ENCODE measurements around the gene APEH.

The APEH gene

DNA sequence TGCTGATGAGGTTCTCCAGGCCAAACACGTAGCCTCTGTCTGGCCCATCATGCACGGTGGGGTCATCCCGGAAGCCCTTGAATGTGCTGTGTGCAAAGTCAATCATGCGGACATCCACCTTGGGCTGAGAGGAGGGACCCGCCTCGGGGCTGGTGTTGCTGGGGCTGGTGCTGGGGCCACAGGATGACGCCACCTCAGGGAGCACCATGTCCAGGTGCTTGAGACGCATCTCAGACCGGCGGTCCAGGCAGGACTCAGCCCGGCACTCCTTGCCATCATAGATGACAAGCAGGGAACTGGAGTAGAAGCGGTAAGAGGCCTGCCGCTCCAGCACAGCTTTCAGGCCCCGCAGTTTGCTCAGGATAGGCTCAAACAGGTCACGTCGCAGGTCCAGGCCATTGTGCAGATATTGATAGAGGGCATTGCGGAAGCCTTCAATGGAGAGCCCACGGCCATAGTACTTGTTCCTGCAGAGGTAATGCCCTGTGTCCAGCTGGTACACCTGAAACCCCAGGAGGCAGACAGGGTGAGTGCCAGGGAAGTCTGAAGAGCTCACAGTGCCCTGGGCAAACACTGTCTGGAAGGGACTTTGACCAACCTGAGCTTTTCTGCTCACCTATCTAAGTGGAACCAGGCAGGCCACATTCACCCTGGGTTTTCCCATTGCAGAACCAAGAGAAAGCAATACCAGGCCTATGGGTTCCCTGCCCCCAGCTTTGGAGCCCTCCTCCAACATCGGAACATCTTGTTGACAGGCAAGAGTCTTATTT, 53.2 kb downstream of the APEH start:
- no peak for DNase-seq (ENCODE audit: low read depth)
- TF ChIP-seq CTCF (conservative IDR thresholded peaks at IDR 0.05; ENCODE audit: control insufficient read depth, insufficient read depth, low read depth, low read length) = no peak
- no peak overlapping the region for H3K4me3 ChIP-seq (ENCODE audit: control insufficient read depth, low read depth, low read length)

- H3K4me3 ChIP-seq (ENCODE audit: control insufficient read depth, low read depth, low read length) = no peak overlapping the region
- DNase-seq (ENCODE audit: low read depth) = no peak
- TF ChIP-seq CTCF (conservative IDR thresholded peaks at IDR 0.05; ENCODE audit: control insufficient read depth, insufficient read depth, low read depth, low read length) = no peak
Observed at GRCh38 chr3:49727924-49728361, 53.8 kb downstream of the APEH start.

DNA sequence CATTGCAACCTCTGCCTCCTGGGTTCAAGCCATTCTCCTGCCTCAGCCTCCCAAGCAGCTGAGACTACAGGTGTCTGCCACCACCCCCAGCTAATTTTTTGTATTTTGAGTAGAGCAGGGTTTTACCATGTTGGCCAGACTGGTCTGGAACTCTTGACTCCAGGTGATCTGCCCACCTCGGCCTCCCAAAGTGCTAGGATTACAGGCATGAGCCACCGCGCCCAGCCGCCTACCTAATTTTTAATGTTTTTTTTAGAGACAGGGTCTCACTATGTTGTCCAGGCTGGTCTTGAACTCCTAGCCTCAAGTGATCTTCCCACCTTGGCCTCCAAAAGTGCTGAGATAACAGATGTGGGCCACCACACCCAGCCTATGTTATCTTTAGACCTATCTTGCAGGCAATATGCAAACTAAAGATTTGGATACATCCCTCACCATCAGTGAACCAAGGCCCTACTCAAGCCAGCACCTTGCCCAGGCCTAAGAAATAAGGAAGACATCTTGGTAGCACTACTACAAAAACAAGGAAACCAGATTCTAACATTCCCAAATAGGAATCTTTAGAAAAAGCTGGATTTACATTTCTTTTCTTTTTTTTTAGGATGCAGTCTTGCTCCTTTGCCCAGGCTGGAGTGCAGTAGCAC, 55.9 kb downstream of the APEH start:
- no peak for TF ChIP-seq CTCF (conservative IDR thresholded peaks at IDR 0.05; ENCODE audit: control insufficient read depth, insufficient read depth, low read depth, low read length)
- DNase-seq (ENCODE audit: low read depth) = no peak
- no peak overlapping the region for H3K4me3 ChIP-seq (ENCODE audit: control insufficient read depth, low read depth, low read length)

DNA sequence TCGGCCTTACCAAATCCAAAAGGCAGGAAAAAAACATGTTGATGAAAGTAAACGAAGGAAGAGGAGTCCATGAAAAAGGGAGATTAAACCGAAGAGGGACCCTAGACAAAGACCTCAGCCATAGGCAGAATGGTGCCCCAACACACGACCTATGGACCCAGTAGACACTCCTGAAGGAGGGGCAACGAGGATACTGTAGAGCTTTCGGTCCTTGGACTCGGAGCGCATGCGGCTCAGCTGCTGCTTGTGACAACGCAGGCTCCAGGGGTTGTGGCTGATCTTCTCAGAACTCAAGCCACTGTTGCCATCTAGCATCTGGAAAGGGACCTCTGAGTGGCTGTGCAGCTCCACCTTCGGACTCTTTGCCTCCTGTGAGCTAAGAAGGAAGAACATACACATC, 58.4 kb downstream of the APEH start:
- H3K4me3 ChIP-seq (ENCODE audit: control insufficient read depth, low read depth, low read length) = no peak overlapping the region
- TF ChIP-seq CTCF (conservative IDR thresholded peaks at IDR 0.05; ENCODE audit: control insufficient read depth, insufficient read depth, low read depth, low read length) = no peak

GRCh38 chr3:49733551-49733950, 59.4 kb downstream of the APEH start:
- H3K4me3 ChIP-seq (ENCODE audit: control insufficient read depth, low read depth, low read length) = no peak overlapping the region
- no peak for TF ChIP-seq CTCF (conservative IDR thresholded peaks at IDR 0.05; ENCODE audit: control insufficient read depth, insufficient read depth, low read depth, low read length)
- no peak for DNase-seq (ENCODE audit: low read depth)

More for the DNA sequence above, 58.4 kb downstream of the APEH start:
- no peak for DNase-seq (ENCODE audit: low read depth)
